Measurements from ENCODE around the gene EPHB1. TPM values are rescaled to one million over a fixed set of nuclear protein-coding genes. Genes with fewer than 3 reads are reported as not detected.

EPHB1 gene
- total RNA-seq, 2 experiments from 2014 or later: 0.39 to 0.91 TPM

GRCh38 chr3:134827213-134827612 lies 32.2 kb downstream of the EPHB1 start:
- no peaks in the 10 kb centered on the region for H3K4me1 Mint-ChIP-seq

GRCh38 chr3:134829721-134830120 lies 34.7 kb downstream of the EPHB1 start:
- Mint-ChIP-seq H3K27ac (no peak overlapping the region), H3K4me3 (no peak overlapping the region), H3K4me1 (no peaks in the 10 kb centered on the region), H3K36me3 (no peaks in the 10 kb centered on the region), H3K9me3 (no peaks in the 10 kb centered on the region), H3K27me3 (peaks cover 23% of the 10 kb centered on the region)
- POLR2A ChIA-PET: no interaction called here
- ATAC-seq (ENCODE audit: low read depth) (no peak), DNase-seq (no peak)

More at GRCh38 chr3:134827213-134827612, 32.2 kb downstream of the EPHB1 start:
- no peak overlapping the region for H3K4me3 Mint-ChIP-seq
- H3K27ac Mint-ChIP-seq: no peak overlapping the region
- no peak for ATAC-seq (ENCODE audit: low read depth)
- no peak for DNase-seq
- no peaks in the 10 kb centered on the region for H3K36me3 Mint-ChIP-seq
- peaks cover 18% of the 10 kb centered on the region for H3K27me3 Mint-ChIP-seq
- no peaks in the 10 kb centered on the region for H3K9me3 Mint-ChIP-seq
- POLR2A ChIA-PET: no interaction called here

GRCh38 chr3:134832585-134832984 lies 37.5 kb downstream of the EPHB1 start:
- Mint-ChIP-seq H3K27me3 (peaks cover 30% of the 10 kb centered on the region), H3K27ac (no peak overlapping the region), H3K4me3 (no peak overlapping the region), H3K36me3 (no peaks in the 10 kb centered on the region), H3K9me3 (no peaks in the 10 kb centered on the region), H3K4me1 (no peaks in the 10 kb centered on the region)
- DNase-seq (no peak), ATAC-seq (ENCODE audit: low read depth) (no peak)
- POLR2A ChIA-PET: no interaction called here

- H3K4me1 Mint-ChIP-seq: no peaks in the 10 kb centered on the region
- ATAC-seq (ENCODE audit: low read depth) (no peak), DNase-seq (no peak)
- no peak overlapping the region for H3K27ac Mint-ChIP-seq
- H3K36me3 Mint-ChIP-seq: no peaks in the 10 kb centered on the region
- H3K4me3 Mint-ChIP-seq: no peak overlapping the region
- H3K9me3 Mint-ChIP-seq: no peaks in the 10 kb centered on the region
- H3K27me3 Mint-ChIP-seq: peaks cover 31% of the 10 kb centered on the region
- POLR2A ChIA-PET: no interaction called here
These were observed 38.5 kb downstream of the EPHB1 start for GRCh38 chr3:134833453-134834163.

- no peak overlapping the region for H3K27ac Mint-ChIP-seq
- POLR2A ChIA-PET: no interaction called here
- no peak for DNase-seq
- no peak overlapping the region for H3K4me3 Mint-ChIP-seq
- H3K4me1 Mint-ChIP-seq: no peaks in the 10 kb centered on the region
- H3K27me3 Mint-ChIP-seq: peaks cover 19% of the 10 kb centered on the region
- H3K9me3 Mint-ChIP-seq: no peaks in the 10 kb centered on the region
- no peaks in the 10 kb centered on the region for H3K36me3 Mint-ChIP-seq
- ATAC-seq (ENCODE audit: low read depth): no peak
These were observed 41.9 kb downstream of the EPHB1 start for GRCh38 chr3:134836921-134837320.

GRCh38 chr3:134838599-134838998 lies 43.5 kb downstream of the EPHB1 start:
- Mint-ChIP-seq H3K27ac (no peak overlapping the region), H3K36me3 (no peaks in the 10 kb centered on the region), H3K4me3 (no peak overlapping the region), H3K4me1 (no peaks in the 10 kb centered on the region), H3K27me3 (peaks cover 26% of the 10 kb centered on the region), H3K9me3 (peaks cover 1% of the 10 kb centered on the region)
- POLR2A ChIA-PET: no interaction called here
- DNase-seq: no peak
- no peak for ATAC-seq (ENCODE audit: low read depth)

GRCh38 chr3:134839422-134839821 lies 44.4 kb downstream of the EPHB1 start:
- POLR2A ChIA-PET: no interaction called here
- peaks cover 28% of the 10 kb centered on the region for H3K27me3 Mint-ChIP-seq
- H3K4me1 Mint-ChIP-seq: no peaks in the 10 kb centered on the region
- no peak for ATAC-seq (ENCODE audit: low read depth)
- no peak for DNase-seq
- no peak overlapping the region for H3K27ac Mint-ChIP-seq
- H3K9me3 Mint-ChIP-seq: peaks cover 4% of the 10 kb centered on the region
- H3K4me3 Mint-ChIP-seq: no peak overlapping the region
- H3K36me3 Mint-ChIP-seq: no peaks in the 10 kb centered on the region

GRCh38 chr3:134839990-134840389 lies 44.9 kb downstream of the EPHB1 start:
- peaks cover 27% of the 10 kb centered on the region for H3K27me3 Mint-ChIP-seq
- POLR2A ChIA-PET: no interaction called here
- ATAC-seq (ENCODE audit: low read depth) (no peak), DNase-seq (no peak)
- no peak overlapping the region for H3K27ac Mint-ChIP-seq
- H3K4me1 Mint-ChIP-seq: no peaks in the 10 kb centered on the region
- H3K36me3 Mint-ChIP-seq: no peaks in the 10 kb centered on the region
- H3K9me3 Mint-ChIP-seq: peaks cover 4% of the 10 kb centered on the region
- no peak overlapping the region for H3K4me3 Mint-ChIP-seq

- Mint-ChIP-seq H3K9me3 (peaks cover 4% of the 10 kb centered on the region), H3K36me3 (no peaks in the 10 kb centered on the region), H3K4me1 (no peaks in the 10 kb centered on the region), H3K27me3 (peaks cover 23% of the 10 kb centered on the region), H3K27ac (no peak overlapping the region), H3K4me3 (no peak overlapping the region)
- no peak for ATAC-seq (ENCODE audit: low read depth)
- POLR2A ChIA-PET: no interaction called here
- no peak for DNase-seq
These were observed 45.4 kb downstream of the EPHB1 start for GRCh38 chr3:134840459-134840858.

- Mint-ChIP-seq H3K27me3 (peaks cover 21% of the 10 kb centered on the region), H3K9me3 (peaks cover 4% of the 10 kb centered on the region), H3K36me3 (no peaks in the 10 kb centered on the region), H3K4me1 (peaks cover 2% of the 10 kb centered on the region), H3K4me3 (no peak overlapping the region), H3K27ac (no peak overlapping the region)
- ATAC-seq (ENCODE audit: low read depth) (no peak), DNase-seq (no peak)
- POLR2A ChIA-PET: no interaction called here
These were observed 51.0 kb downstream of the EPHB1 start for GRCh38 chr3:134846084-134846483.

GRCh38 chr3:134846911-134847317 lies 51.9 kb downstream of the EPHB1 start:
- H3K36me3 Mint-ChIP-seq: no peaks in the 10 kb centered on the region
- POLR2A ChIA-PET: no interaction called here
- ATAC-seq (ENCODE audit: low read depth): no peak
- peaks cover 4% of the 10 kb centered on the region for H3K9me3 Mint-ChIP-seq
- H3K27me3 Mint-ChIP-seq: peaks cover 21% of the 10 kb centered on the region
- H3K4me3 Mint-ChIP-seq: no peak overlapping the region
- H3K4me1 Mint-ChIP-seq: peaks cover 2% of the 10 kb centered on the region
- H3K27ac Mint-ChIP-seq: no peak overlapping the region
- DNase-seq: no peak

- Mint-ChIP-seq H3K36me3 (no peaks in the 10 kb centered on the region), H3K27me3 (peaks cover 21% of the 10 kb centered on the region), H3K9me3 (peaks cover 4% of the 10 kb centered on the region), H3K4me3 (no peak overlapping the region), H3K27ac (no peak overlapping the region), H3K4me1 (peaks cover 2% of the 10 kb centered on the region)
- no peak for DNase-seq
- POLR2A ChIA-PET: no interaction called here
- no peak for ATAC-seq (ENCODE audit: low read depth)
These were observed 52.3 kb downstream of the EPHB1 start for GRCh38 chr3:134847349-134847748.

GRCh38 chr3:134849561-134849960 lies 54.5 kb downstream of the EPHB1 start:
- Mint-ChIP-seq H3K4me3 (no peak overlapping the region), H3K36me3 (peaks cover 4% of the 10 kb centered on the region), H3K9me3 (peaks cover 3% of the 10 kb centered on the region), H3K27me3 (peaks cover 5% of the 10 kb centered on the region), H3K4me1 (peaks cover 13% of the 10 kb centered on the region), H3K27ac (no peak overlapping the region)
- POLR2A ChIA-PET: interaction anchor here (0.6 kb wide), 1 partner anchor 34 kb away, joined by 3 read pairs; no protein-coding TSS in a partner anchor
- DNase-seq (no peak), ATAC-seq (ENCODE audit: low read depth) (no peak)

- POLR2A ChIA-PET: no interaction called here
- Mint-ChIP-seq H3K27me3 (peaks cover 7% of the 10 kb centered on the region), H3K27ac (no peak overlapping the region), H3K4me1 (peaks cover 13% of the 10 kb centered on the region), H3K9me3 (peaks cover 3% of the 10 kb centered on the region), H3K36me3 (peaks cover 4% of the 10 kb centered on the region), H3K4me3 (no peak overlapping the region)
- no peak for DNase-seq
- ATAC-seq (ENCODE audit: low read depth): no peak
These were observed 55.7 kb downstream of the EPHB1 start for GRCh38 chr3:134850761-134851160.
